HCT116 (cell line): ENCODE results near the gene SMC6.

Experiments used
- EGR1 ChIP-seq: IDR thresholded peaks from 2 replicates; pipeline ENCODE4 v1.6.1; 2012; ENCODE audit warnings: low read depth
- EZH2 ChIP-seq: fragments of 200-600 bp; sonication (generic); IDR thresholded peaks from 2 replicates; pipeline ENCODE4 v1.6.1; 2017; ENCODE audit warnings: antibody characterized with exemption, mixed run types
- POLR2A ChIP-seq: IDR thresholded peaks from 2 replicates; pipeline ENCODE4 v1.7.0; 2011; ENCODE audit warnings: borderline replicate concordance; ENCODE audit not compliant: insufficient read depth, insufficient read length; ENCODE audit errors: extremely low read depth
- SIN3A ChIP-seq: IDR thresholded peaks from 2 replicates; pipeline ENCODE4 v1.6.1; 2012; ENCODE audit warnings: low read depth
- TCF7L2 ChIP-seq: IDR thresholded peaks from 2 replicates; pipeline ENCODE4 v1.7.0; 2011; ENCODE audit warnings: borderline replicate concordance, inconsistent platforms; ENCODE audit not compliant: insufficient read depth, insufficient read length; ENCODE audit errors: extremely low read depth
- TF ChIP-seq, protein P1 (sequence below), 3 experiments: fragments of 200-600 bp in 1 of 3; sonication (generic) in 1 of 3; IDR thresholded peaks in 2 of 3; conservative IDR thresholded peaks in 1 of 3; 2 replicates each; pipeline ENCODE4 v1.5.1; 2012 to 2017; ENCODE audit warnings: low read depth in 2 of 3, low read length in 2 of 3, antibody characterized with exemption in 1 of 3, borderline replicate concordance in 1 of 3, control low read depth in 1 of 3, mild to moderate bottlenecking in 1 of 3, mixed read lengths in 1 of 3, mixed run types in 1 of 3, moderate library complexity in 1 of 3; ENCODE audit not compliant: insufficient read depth in 1 of 3
- TF ChIP-seq, protein P2 (sequence below): IDR thresholded peaks from 2 replicates; pipeline ENCODE4 v1.6.1; 2012

DNA sequence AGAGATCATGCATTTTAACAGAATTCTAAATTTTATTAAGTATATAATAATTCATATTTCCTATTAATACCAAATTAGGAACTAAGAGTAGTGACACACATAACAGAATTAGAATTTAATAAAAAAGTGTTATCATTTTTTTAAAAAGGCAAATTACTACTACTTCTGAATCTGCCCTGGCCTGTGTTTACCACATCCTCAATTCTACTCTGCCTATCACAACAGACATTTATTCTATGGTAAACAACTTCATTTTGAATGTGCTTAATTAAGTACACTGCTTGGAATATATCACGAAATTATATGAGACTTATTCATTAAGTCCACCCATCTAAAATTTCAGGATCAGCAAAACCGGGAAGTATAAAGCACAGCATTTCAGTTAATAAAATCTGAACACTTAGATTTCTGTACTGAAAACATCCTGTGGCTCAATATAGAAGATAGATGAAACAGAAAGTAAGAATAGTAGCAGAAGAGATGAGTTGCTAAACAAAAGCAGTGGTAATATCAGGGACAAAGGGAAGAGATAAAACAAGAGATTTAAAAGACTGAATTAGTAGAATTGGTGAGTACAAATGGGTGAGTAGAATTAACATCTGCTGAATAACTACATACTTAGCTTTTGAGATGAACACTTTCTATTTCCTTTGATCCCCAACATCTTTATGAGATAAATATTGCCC lies 3.7 kb downstream of the SMC6 start:
- TF ChIP-seq, protein P1, sequence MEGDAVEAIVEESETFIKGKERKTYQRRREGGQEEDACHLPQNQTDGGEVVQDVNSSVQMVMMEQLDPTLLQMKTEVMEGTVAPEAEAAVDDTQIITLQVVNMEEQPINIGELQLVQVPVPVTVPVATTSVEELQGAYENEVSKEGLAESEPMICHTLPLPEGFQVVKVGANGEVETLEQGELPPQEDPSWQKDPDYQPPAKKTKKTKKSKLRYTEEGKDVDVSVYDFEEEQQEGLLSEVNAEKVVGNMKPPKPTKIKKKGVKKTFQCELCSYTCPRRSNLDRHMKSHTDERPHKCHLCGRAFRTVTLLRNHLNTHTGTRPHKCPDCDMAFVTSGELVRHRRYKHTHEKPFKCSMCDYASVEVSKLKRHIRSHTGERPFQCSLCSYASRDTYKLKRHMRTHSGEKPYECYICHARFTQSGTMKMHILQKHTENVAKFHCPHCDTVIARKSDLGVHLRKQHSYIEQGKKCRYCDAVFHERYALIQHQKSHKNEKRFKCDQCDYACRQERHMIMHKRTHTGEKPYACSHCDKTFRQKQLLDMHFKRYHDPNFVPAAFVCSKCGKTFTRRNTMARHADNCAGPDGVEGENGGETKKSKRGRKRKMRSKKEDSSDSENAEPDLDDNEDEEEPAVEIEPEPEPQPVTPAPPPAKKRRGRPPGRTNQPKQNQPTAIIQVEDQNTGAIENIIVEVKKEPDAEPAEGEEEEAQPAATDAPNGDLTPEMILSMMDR (IDR thresholded peaks at IDR 0.05 in 2 of 3, conservative IDR thresholded peaks at IDR 0.05 in 1 of 3; ENCODE audit: borderline replicate concordance in 1 of 3, insufficient read depth in 1 of 3, low read depth in 2 of 3, low read length in 2 of 3) = no peak
- no peak for TF ChIP-seq EZH2
- TF ChIP-seq, protein P2, sequence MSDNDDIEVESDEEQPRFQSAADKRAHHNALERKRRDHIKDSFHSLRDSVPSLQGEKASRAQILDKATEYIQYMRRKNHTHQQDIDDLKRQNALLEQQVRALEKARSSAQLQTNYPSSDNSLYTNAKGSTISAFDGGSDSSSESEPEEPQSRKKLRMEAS = no peak
- TF ChIP-seq EGR1 = no peak
- TF ChIP-seq TCF7L2 = no peak
- no peak for TF ChIP-seq SIN3A
- TF ChIP-seq POLR2A = no peak
